Right lobe of liver (tissue), 6 donors: Measurements from ENCODE around the gene PTCH2. TPM values are rescaled to one million over a fixed set of nuclear protein-coding genes. Genes with fewer than 3 reads are reported as not detected.

Experiments used
- ATAC-seq, 4 donors: fragments of 200-7000 bp; cut with Tn5 transposase; one replicate each; pipeline ENCODE4 v1.9.1; 2020; ENCODE audit warnings: mild to moderate bottlenecking in 4 of 4, moderate library complexity in 4 of 4
- DNase-seq, 3 donors: peaks; one replicate each; pipeline ENCODE4 v3.0.0-alpha.2; 2020
- H3K27ac ChIP-seq, 3 donors: fragments of 200-600 bp; one replicate each; pipeline ENCODE4 v1.8.0; 2022
- H3K27me3 ChIP-seq, 2 donors: fragments of 200-600 bp; one replicate each; pipeline ENCODE4 v1.8.0; 2022
- H3K36me3 ChIP-seq, 4 donors: fragments of 200-600 bp; sonication (generic) in 1 of 4; one replicate each; pipeline versions ENCODE4 v1.5.1 to v1.8.0; 2017 to 2022; ENCODE audit warnings: control low read depth in 1 of 4
- H3K4me1 ChIP-seq, 4 donors: fragments of 200-600 bp; sonication (generic) in 1 of 4; one replicate each; pipeline versions ENCODE4 v1.5.1 to v1.8.0; 2017 to 2022; ENCODE audit warnings: control low read depth in 1 of 4
- H3K4me3 ChIP-seq, 3 donors: fragments of 200-600 bp; one replicate each; pipeline ENCODE4 v1.8.0; 2022
- H3K9me3 ChIP-seq, 4 donors: fragments of 200-600 bp; sonication (generic) in 1 of 4; one replicate each; pipeline versions ENCODE4 v1.5.1 to v1.8.0; 2017 to 2022; ENCODE audit warnings: control low read depth in 1 of 4
- POLR2A ChIP-seq: fragments of 450-650 bp; IDR thresholded peaks from one replicate; pipeline ENCODE4 v1.6.1; 2017; ENCODE audit warnings: antibody characterized with exemption, mild to moderate bottlenecking
- WGBS: methylation state at CpG from one replicate; pipeline ENCODE4 v1.1.6; 2018; ENCODE audit warnings: low coverage, low lambda C conversion rate; ENCODE audit not compliant: insufficient coverage; ENCODE audit errors: missing lambda C conversion rate; 5-methylcytosine and 5-hydroxymethylcytosine counted together
- intact Hi-C, 2 donors: fragments of 100-400 bp; cut with DNase I; formaldehyde crosslinking; loops; one replicate each; pipeline versions ENCODE4 v1.11.2 to v1.14.1; 2022
- small RNA-seq, 2 experiments: library from RNA; depleted of rRNA; stranded (forward); fragments of <200 nt; gene quantifications; one replicate each; pipeline ENCODE3, GENCODE V24; 2016
- total RNA-seq, 6 experiments: library from RNA; depleted of rRNA in 2 of 6; stranded (reverse); fragments of >200 nt in 2 of 6; fragmentation: NEBNext Ultra II Directional in 3 of 6; extraction: Animal tissue kit (Norgen Biotek cat#: 25700) in 3 of 6; gene quantifications; one replicate each; pipeline versions ENCODE4 v1.1.0 to v1.2.4, GENCODE V29; 2016 to 2023
- TF ChIP-seq, protein P1 (sequence below), 4 donors: fragments of 200-600 bp in 3 of 4; fragments of 450-650 bp in 1 of 4; IDR thresholded peaks; one replicate each; pipeline versions ENCODE4 v1.5.1 to v1.8.0; 2016 to 2022; ENCODE audit warnings: antibody characterized with exemption in 4 of 4, mild to moderate bottlenecking in 2 of 4
- donor health status: DM: no; HTN: yes; CAD: no.
- donor health status: DM: no; HTN: no; CAD: no.
- donor health status: DM: no; HTN: no; CAD: no.
- donor health status: DM: no; HTN: yes; CAD: no.
- donor health status: DM: no; HTN: yes; CAD: no.

The PTCH2 gene
- total RNA-seq, 6 experiments from 2014 or later, result 0.19 to 0.68 (median 0.35) TPM

DNA sequence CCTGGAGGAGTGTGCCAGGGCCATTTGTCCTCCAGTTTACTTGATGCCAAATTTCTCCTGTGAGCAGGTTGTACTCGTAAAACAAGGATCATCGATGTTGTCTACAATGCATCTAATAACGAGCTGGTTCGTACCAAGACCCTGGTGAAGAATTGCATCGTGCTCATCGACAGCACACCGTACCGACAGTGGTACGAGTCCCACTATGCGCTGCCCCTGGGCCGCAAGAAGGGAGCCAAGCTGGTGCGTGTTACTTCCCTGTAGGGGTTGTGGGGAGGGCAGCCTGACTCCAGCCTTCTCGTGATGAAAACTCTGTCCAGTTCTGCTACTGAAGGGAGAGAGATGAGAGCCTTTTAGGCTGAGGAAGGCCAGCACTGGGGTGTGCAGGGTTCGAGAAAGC is 65.5 kb downstream of the PTCH2 start:
- TF ChIP-seq, protein P1, sequence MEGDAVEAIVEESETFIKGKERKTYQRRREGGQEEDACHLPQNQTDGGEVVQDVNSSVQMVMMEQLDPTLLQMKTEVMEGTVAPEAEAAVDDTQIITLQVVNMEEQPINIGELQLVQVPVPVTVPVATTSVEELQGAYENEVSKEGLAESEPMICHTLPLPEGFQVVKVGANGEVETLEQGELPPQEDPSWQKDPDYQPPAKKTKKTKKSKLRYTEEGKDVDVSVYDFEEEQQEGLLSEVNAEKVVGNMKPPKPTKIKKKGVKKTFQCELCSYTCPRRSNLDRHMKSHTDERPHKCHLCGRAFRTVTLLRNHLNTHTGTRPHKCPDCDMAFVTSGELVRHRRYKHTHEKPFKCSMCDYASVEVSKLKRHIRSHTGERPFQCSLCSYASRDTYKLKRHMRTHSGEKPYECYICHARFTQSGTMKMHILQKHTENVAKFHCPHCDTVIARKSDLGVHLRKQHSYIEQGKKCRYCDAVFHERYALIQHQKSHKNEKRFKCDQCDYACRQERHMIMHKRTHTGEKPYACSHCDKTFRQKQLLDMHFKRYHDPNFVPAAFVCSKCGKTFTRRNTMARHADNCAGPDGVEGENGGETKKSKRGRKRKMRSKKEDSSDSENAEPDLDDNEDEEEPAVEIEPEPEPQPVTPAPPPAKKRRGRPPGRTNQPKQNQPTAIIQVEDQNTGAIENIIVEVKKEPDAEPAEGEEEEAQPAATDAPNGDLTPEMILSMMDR (IDR thresholded peaks at IDR 0.05), result no peak
- no peak for TF ChIP-seq POLR2A
- Histone ChIP-seq H3K27ac (no peak overlapping the region), H3K9me3 (no peaks in the 10 kb centered on the region), H3K36me3 (peaks cover 4 to 27% (median 14%) of the 10 kb centered on the region in 4 donors), H3K27me3 (no peaks in the 10 kb centered on the region), H3K4me1 (peaks cover 0 to 13% (median 2%) of the 10 kb centered on the region in 4 donors), H3K4me3 (no peak overlapping the region)
- intact Hi-C loops, result no loop called here
- 60% methylated on average over 9 of the region's 14 CpGs for WGBS
- DNase-seq (no peak), ATAC-seq (no peak)

DNA sequence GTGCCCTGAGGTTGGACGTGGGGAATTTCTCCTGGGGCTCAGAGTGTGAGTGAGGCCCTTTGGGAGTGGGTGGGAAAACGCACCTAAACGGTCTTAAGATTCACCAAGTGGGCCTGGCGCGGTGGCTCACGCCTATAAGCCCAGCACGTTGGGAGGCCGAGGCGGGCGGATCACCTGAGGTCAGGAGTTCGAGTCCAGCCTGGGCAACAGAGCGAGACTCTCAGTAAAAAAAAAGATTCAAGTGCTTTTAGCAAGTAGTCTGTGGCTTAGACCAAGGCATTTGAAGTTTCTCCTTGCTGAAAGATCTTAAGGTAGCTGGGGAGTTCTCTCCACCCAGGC is 66.4 kb downstream of the PTCH2 start:
- WGBS, result 40% methylated on average over 9 of the region's 12 CpGs
- Histone ChIP-seq H3K4me3 (peak overlapping the region; percentile 89 to 94 (median 91)), H3K4me1 (peaks cover 0 to 13% (median 2%) of the 10 kb centered on the region in 4 donors), H3K27ac (no peak overlapping the region), H3K9me3 (no peaks in the 10 kb centered on the region), H3K36me3 (peaks cover 4 to 27% (median 14%) of the 10 kb centered on the region in 4 donors), H3K27me3 (no peaks in the 10 kb centered on the region)
- intact Hi-C loops, result no loop called here
- DNase-seq (no peak), ATAC-seq (no peak)
- TF ChIP-seq, protein P1 (IDR thresholded peaks at IDR 0.05), result no peak
- no peak for TF ChIP-seq POLR2A

DNA sequence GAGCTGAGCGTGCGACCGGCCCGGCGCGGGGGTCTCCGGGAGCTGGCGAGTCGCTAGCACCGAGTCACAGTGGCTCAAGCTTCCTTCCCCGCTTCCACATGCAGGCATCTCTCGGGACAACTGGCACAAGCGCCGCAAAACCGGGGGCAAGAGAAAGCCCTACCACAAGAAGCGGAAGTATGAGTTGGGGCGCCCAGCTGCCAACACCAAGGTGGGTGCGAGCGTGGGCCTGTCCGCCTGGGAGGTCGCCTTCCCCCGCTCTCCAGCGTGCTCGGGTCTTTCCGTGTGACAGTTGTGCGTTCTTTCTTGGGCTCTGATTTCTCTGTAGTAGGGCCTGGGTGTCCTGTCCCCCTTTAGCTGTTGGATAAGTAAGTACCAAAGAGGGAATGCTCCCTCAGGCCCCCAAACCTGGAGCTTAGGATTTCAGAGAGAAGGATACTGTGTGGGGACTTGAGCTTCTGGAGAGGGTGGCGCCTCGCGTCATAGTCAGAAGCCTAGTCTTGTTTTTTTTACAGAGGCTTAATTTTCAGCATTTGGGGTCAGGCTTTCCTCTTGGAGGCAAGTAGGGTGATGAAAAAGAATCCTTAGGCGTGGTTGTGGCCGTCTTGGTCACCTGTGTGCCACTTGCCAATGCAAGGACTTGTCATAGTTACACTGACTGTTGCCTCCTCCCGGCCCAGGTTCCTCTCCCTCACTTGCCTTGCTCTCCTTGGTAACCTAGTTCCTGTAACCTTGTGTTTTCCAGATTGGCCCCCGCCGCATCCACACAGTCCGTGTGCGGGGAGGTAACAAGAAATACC is 66.9 kb downstream of the PTCH2 start:
- DNase-seq (peak in 1 of 3 donors; percentile 56), ATAC-seq (no peak)
- Histone ChIP-seq H3K4me3 (peak overlapping the region; percentile 89 to 94 (median 91)), H3K9me3 (no peaks in the 10 kb centered on the region), H3K36me3 (peaks cover 4 to 27% (median 14%) of the 10 kb centered on the region in 4 donors), H3K27ac (peak overlapping the region; percentile 78 to 93 (median 85)), H3K27me3 (no peaks in the 10 kb centered on the region), H3K4me1 (peaks cover 0 to 13% (median 2%) of the 10 kb centered on the region in 4 donors)
- TF ChIP-seq, protein P1 (IDR thresholded peaks at IDR 0.05), result no peak
- TF ChIP-seq POLR2A, result no peak
- intact Hi-C loops, result no loop called here
- WGBS, result 34% methylated on average over 10 of the region's 36 CpGs

DNA sequence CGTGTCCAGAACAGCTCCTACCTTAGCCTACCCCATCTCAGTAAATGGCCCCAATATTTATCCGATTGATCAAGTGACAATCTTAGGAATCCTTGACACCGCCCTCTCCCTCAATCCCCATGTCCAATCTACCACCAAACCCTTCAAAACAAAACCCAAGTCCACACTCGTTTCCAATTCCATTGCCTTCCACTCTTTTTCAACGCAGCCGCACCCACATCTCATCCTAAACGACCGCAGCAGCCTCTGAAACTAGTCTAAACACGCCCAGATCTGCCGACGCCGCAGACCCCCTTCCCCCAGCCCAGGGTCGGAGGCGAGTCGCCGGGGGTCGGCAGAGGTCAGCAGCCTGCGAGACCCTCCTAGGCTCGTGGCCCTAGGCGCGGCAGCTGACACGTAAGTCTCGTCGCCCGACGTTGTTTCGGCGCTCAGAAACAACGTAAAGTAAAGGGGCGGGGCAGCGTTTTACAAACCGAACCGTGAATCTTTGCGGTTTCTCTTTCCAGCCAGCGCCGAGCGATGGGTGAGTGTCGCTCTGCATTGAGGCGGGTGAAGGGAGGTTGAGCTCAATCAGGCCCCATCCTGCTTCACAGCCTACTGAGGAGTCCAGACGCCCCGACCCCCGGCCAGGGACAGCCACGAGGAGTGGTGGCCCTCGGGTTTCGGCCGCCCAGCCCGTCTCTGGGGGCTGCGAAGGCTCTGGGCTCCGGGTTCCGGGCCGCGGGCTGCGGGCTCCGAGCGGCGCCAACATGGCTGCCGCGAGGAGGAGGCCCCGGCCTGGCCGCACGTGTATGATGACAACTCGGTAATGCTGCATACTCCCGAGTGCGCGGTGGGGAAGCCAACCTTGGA is 67.7 kb downstream of the PTCH2 start, which contains the start of gene RPS8:
RPS8 (plus strand) TSS at position 463 of the 852 bp plus-strand sequence; CDS start at position 520, 57 bp downstream.
- peak; percentile 91 to 96 (median 94) for ATAC-seq
- Histone ChIP-seq H3K9me3 (no peaks in the 10 kb centered on the region), H3K4me3 (peak within 1 kb of the TSS; percentile 89 to 94 (median 91)), H3K27ac (peak within 1 kb of the TSS; percentile 78 to 93 (median 85)), H3K4me1 (peaks cover 0 to 13% (median 2%) of the 10 kb centered on the region in 4 donors), H3K36me3 (peaks cover 4 to 25% (median 14%) of the 10 kb centered on the region in 4 donors), H3K27me3 (no peaks in the 10 kb centered on the region)
- intact Hi-C loops, result no loop called here
- peak; percentile 94 for TF ChIP-seq POLR2A
- TF ChIP-seq, protein P1 (IDR thresholded peaks at IDR 0.05), result no peak
- 0% methylated on average over 29 of the region's 65 CpGs for WGBS
- DNase-seq, result peak; percentile 89 to 93 (median 90)

Small RNAs within 50 kb of the gene (small RNA-seq; reads per million reads assigned to genes)
- gene AL136380.1 (0 reads per million in 2 experiments), gene SNORD38A (665 to 666 reads per million in 2 experiments), gene SNORD38B (0 reads per million in 2 experiments), gene SNORD46 (2,667 to 3,233 reads per million in 2 experiments), gene SNORD55 (0 reads per million in 2 experiments)

Other genes with a start within 250 kb of the PTCH2 start
- 10 to 100 TPM; 15.8 to 31.0 (median 24.5) TPM for gene TMEM53, start 168.8 kb downstream of the PTCH2 start, total RNA-seq
- gene ARMH1, start 168.5 kb downstream of the PTCH2 start, total RNA-seq, result 10 to 100 TPM in 2 of 6 experiments, 1 to 10 TPM in 4; 2.7 to 18.4 (median 5.2) TPM
- not detected for gene RNU5D-1, start 112.1 kb downstream of the PTCH2 start, total RNA-seq
- gene KIF2C, start 103.4 kb downstream of the PTCH2 start, total RNA-seq, result 1 to 10 TPM in 2 of 6 experiments, under 1 TPM in 3, not detected in 1; 0.22 to 1.4 (median 0.37) TPM
- 100 to 1,000 TPM; 459 to 921 (median 519) TPM for gene RPS8, start 67.7 kb downstream of the PTCH2 start, total RNA-seq
- gene BEST4, start 55.1 kb downstream of the PTCH2 start, total RNA-seq, result under 1 TPM in 2 of 6 experiments, not detected in 4; 0.13 to 0.32 TPM
- 1 to 10 TPM; 1.8 to 5.3 (median 3.6) TPM for gene PLK3, start 42.9 kb downstream of the PTCH2 start, total RNA-seq
- gene DYNLT4, start 35.9 kb downstream of the PTCH2 start, total RNA-seq, result under 1 TPM in 1 of 6 experiments, not detected in 5; 0.26 TPM
- 1 to 10 TPM; 2.6 to 7.5 (median 5.3) TPM for gene BTBD19, start 34.7 kb downstream of the PTCH2 start, total RNA-seq
- 10 to 100 TPM; 12.0 to 29.1 (median 17.2) TPM for gene EIF2B3, start 143.3 kb upstream of the PTCH2 start, total RNA-seq
- gene HECTD3, start 168.1 kb upstream of the PTCH2 start, total RNA-seq, result 10 to 100 TPM; 26.8 to 38.2 (median 29.1) TPM
- gene UROD, start 169.0 kb upstream of the PTCH2 start, total RNA-seq, result 10 to 100 TPM; 57.8 to 92.8 (median 71.2) TPM